Caco-2 (cell line): ENCODE data around the gene TAP2. TPM values are rescaled to one million over a fixed set of nuclear protein-coding genes. Genes with fewer than 3 reads are reported as not detected.

Experiments
- BruUV-seq: library from RNA; stranded (reverse); fragments of 400-500 nt; replicated peaks from 2 replicates; lab custom pipeline; 2021; lab: Mats Ljungman, UMichigan
- CTCF ChIA-PET: fragments of 300-600 bp; sonication (Branson Sonifier 250); formaldehyde crosslinking; loops from one replicate; lab custom pipeline; 2022; ENCODE audit warnings: antibody characterized with exemption; lab: Charles Lee
- POLR2A ChIA-PET: fragments of 300-600 bp; sonication (Branson Sonifier 250); formaldehyde crosslinking; loops from one replicate; lab custom pipeline; 2022; ENCODE audit warnings: antibody characterized with exemption; lab: Charles Lee
- DNase-seq, 2 experiments: peaks; one replicate each; pipeline versions ENCODE4 v3.0.0 to v3.0.0-alpha.2; 2020 to 2022
- H3K27me3 ChIP-seq: replicated peaks from 2 replicates; pipeline ENCODE4 v1.6.0; 2011; ENCODE audit warnings: low read length; ENCODE audit not compliant: control insufficient read depth, insufficient read depth
- H3K36me3 ChIP-seq: 2 replicates; pipeline ENCODE4 v1.5.1; 2011; ENCODE audit warnings: low read length; ENCODE audit not compliant: control insufficient read depth, insufficient read depth
- H3K4me1 ChIP-seq: fragments of 250-450 bp; sonication (Bioruptor Pico); 2 replicates; pipeline ENCODE4 v1.5.1; 2020; ENCODE audit warnings: mild to moderate bottlenecking
- H3K4me3 ChIP-seq: 2 replicates; pipeline ENCODE4 v1.5.1; 2011; ENCODE audit warnings: low read depth, mild to moderate bottlenecking, control low read depth, low read length
- H3K9me3 ChIP-seq: fragments of 250-450 bp; sonication (Bioruptor Pico); 2 replicates; pipeline ENCODE4 v1.5.1; 2020; ENCODE audit warnings: mild to moderate bottlenecking, moderate library complexity
- H3K27ac Mint-ChIP-seq: one replicate; pipeline ENCODE4 v1.8.0; 2022; ENCODE audit warnings: mixed read lengths; ENCODE audit not compliant: unreplicated experiment
- H3K27me3 Mint-ChIP-seq: one replicate; pipeline ENCODE4 v1.8.0; 2022; ENCODE audit warnings: mixed read lengths; ENCODE audit not compliant: insufficient read depth, unreplicated experiment
- H3K36me3 Mint-ChIP-seq: one replicate; pipeline ENCODE4 v1.8.0; 2022; ENCODE audit warnings: mild to moderate bottlenecking, mixed read lengths; ENCODE audit not compliant: insufficient read depth, unreplicated experiment
- H3K4me1 Mint-ChIP-seq: one replicate; pipeline ENCODE4 v1.8.0; 2022; ENCODE audit warnings: low read depth, mixed read lengths; ENCODE audit not compliant: unreplicated experiment
- H3K4me3 Mint-ChIP-seq: one replicate; pipeline ENCODE4 v1.8.0; 2022; ENCODE audit warnings: mild to moderate bottlenecking, moderate library complexity, mixed read lengths; ENCODE audit not compliant: unreplicated experiment
- H3K9me3 Mint-ChIP-seq: one replicate; pipeline ENCODE4 v1.8.0; 2022; ENCODE audit warnings: mixed read lengths; ENCODE audit not compliant: unreplicated experiment
- CTCF ChIP-seq, 2 experiments: fragments of 200-600 bp in 1 of 2; IDR thresholded peaks; 1 replicate in 1 of 2; 2 replicates in 1 of 2; pipeline versions ENCODE4 v1.5.1 to v1.8.0; 2011 to 2022; ENCODE audit warnings: antibody characterized with exemption in 1 of 2, control low read depth in 1 of 2, inconsistent platforms in 1 of 2, low read depth in 1 of 2, low read length in 1 of 2, mild to moderate bottlenecking in 1 of 2, moderate library complexity in 1 of 2; ENCODE audit not compliant: insufficient read depth in 1 of 2, severe bottlenecking in 1 of 2, unreplicated experiment in 1 of 2
- intact Hi-C: fragments of 100-400 bp; cut with micrococcal nuclease; formaldehyde crosslinking; loops from one replicate; pipeline ENCODE4 v1.10.0; 2022; ENCODE audit not compliant: unreplicated experiment
- total RNA-seq: library from RNA; stranded (reverse); gene quantifications from 2 replicates; pipeline ENCODE4 v1.2.3, GENCODE V29; 2022

Gene TAP2
- total RNA-seq, 1 experiment from 2014 or later, result 10.3 TPM

DNA sequence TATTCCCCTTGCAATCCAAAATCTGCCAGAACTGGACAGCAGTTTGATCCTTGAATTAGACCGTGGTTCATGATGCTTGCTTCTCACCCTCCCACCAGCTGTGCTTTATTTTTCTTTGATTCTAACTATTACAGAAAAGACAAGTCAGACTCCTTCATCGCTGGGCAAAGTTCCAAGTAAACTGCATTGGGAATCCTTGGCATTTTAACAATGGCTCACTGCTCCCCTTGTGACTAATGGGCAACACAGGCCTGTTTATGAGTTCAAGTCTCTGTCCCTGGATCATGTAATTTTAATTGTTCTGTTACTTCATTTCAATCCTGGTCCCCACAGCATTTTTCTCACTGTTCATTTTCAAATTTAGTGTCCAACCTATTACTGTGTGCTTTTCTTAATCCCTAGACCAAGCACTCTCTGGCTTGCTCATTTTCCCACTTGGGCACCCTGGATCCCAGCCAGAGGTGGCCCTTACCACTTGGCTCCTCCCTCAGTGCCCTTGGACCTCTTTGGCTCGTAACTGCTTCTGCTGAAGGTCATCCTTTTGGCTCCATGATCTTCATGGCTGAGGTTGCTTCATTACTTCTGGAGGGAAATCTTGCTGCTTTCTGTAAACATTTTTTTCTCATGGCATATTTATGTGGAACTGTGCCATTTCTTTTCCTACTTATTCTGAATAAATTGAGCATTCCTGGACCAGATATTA is 48.3 kb upstream of the TAP2 start:
- ChIA-PET POLR2A (no interaction called here), CTCF (interaction anchor here (1.0 to 1.7 kb wide), 3 partner anchors 62 to 98 kb away, joined by 3 to 6 read pairs (median 5); partner anchors contain the start of gene HLA-DMA)
- peaks cover 7% of the 10 kb centered on the region for H3K27me3 Mint-ChIP-seq
- no TSS peak for BruUV-seq
- H3K4me1 Mint-ChIP-seq, result no peaks in the 10 kb centered on the region
- no peaks in the 10 kb centered on the region for H3K9me3 ChIP-seq
- no peaks in the 10 kb centered on the region for H3K9me3 Mint-ChIP-seq
- no peak overlapping the region for H3K4me3 ChIP-seq
- H3K36me3 ChIP-seq, result no peaks in the 10 kb centered on the region
- intact Hi-C loops, result no loop called here
- no peaks in the 10 kb centered on the region for H3K4me1 ChIP-seq
- no peak overlapping the region for H3K27ac Mint-ChIP-seq
- no peaks in the 10 kb centered on the region for H3K27me3 ChIP-seq
- no peaks in the 10 kb centered on the region for H3K36me3 Mint-ChIP-seq
- TF ChIP-seq CTCF (IDR thresholded peaks at IDR 0.05; ENCODE audit: insufficient read depth in 1 of 2, low read depth in 1 of 2, low read length in 1 of 2, severe bottlenecking in 1 of 2, unreplicated experiment in 1 of 2), result no peak
- DNase-seq, result no peak
- H3K4me3 Mint-ChIP-seq, result no peak overlapping the region

- intact Hi-C loops, result loop anchor here (1.0 kb wide), 3 partner anchors 48 to 99 kb away; no protein-coding TSS in a partner anchor
- POLR2A ChIA-PET, result no interaction called here
- Histone ChIP-seq H3K4me3 (no peak overlapping the region), H3K36me3 (no peaks in the 10 kb centered on the region), H3K9me3 (no peaks in the 10 kb centered on the region), H3K27me3 (no peaks in the 10 kb centered on the region), H3K4me1 (no peaks in the 10 kb centered on the region)
- Mint-ChIP-seq H3K36me3 (no peaks in the 10 kb centered on the region), H3K4me1 (no peaks in the 10 kb centered on the region), H3K9me3 (no peaks in the 10 kb centered on the region), H3K27me3 (peaks cover 7% of the 10 kb centered on the region), H3K4me3 (no peak overlapping the region), H3K27ac (no peak overlapping the region)
- CTCF ChIA-PET, result interaction anchor here (0.9 to 1.7 kb wide), 4 partner anchors 48 to 99 kb away, joined by 3 to 6 read pairs (median 4); partner anchors contain the start of gene HLA-DMA
- DNase-seq, result peak in 1 of 2 experiments; percentile 42
- TF ChIP-seq CTCF (IDR thresholded peaks at IDR 0.05; ENCODE audit: insufficient read depth in 1 of 2, low read depth in 1 of 2, low read length in 1 of 2, severe bottlenecking in 1 of 2, unreplicated experiment in 1 of 2), result peak; percentile 50 to 57
- BruUV-seq, result no TSS peak
Observed at GRCh38 chr6:32885698-32886286, 47.3 kb upstream of the TAP2 start.

DNA sequence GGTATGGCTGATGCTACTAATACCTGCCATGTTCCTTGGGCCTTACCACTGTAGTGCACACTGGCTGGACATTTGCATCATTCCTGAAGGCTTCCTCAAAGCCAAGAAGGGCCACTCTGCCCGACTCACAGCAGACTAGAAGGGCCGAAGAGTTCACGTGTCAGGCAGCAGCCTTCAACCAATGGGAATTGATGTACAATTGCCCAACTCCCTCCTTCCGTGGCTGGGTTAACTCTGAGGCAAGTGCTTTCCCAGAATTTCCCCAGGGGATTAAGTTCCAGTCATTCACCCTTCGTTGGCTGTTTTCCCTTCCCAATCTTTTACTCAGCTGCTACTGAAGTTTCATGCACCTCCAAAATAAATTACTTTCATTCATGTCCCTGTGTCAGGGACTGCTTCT is 45.2 kb upstream of the TAP2 start:
- Histone ChIP-seq H3K27me3 (no peaks in the 10 kb centered on the region), H3K36me3 (no peaks in the 10 kb centered on the region), H3K9me3 (no peaks in the 10 kb centered on the region), H3K4me3 (no peak overlapping the region), H3K4me1 (no peaks in the 10 kb centered on the region)
- Mint-ChIP-seq H3K4me1 (no peaks in the 10 kb centered on the region), H3K4me3 (no peak overlapping the region), H3K36me3 (no peaks in the 10 kb centered on the region), H3K27me3 (peaks cover 8% of the 10 kb centered on the region), H3K27ac (no peak overlapping the region), H3K9me3 (no peaks in the 10 kb centered on the region)
- no TSS peak for BruUV-seq
- ChIA-PET CTCF (interaction anchor here (0.6 kb wide), 1 partner anchor 74 kb away, joined by 3 read pairs; no protein-coding TSS in a partner anchor), POLR2A (no interaction called here)
- TF ChIP-seq CTCF (IDR thresholded peaks at IDR 0.05; ENCODE audit: insufficient read depth in 1 of 2, low read depth in 1 of 2, low read length in 1 of 2, severe bottlenecking in 1 of 2, unreplicated experiment in 1 of 2), result no peak
- intact Hi-C loops, result no loop called here
- no peak for DNase-seq
